Stimulated activated CD4-positive, alpha-beta T cell treated with anti-CD3 and anti-CD28 coated beads, Interleukin-1b, Interleukin-23, amount 100 ng/mL, for 4 hours (primary cell): ENCODE results near the gene PNO1.

ENCODE experiments used
- DNase-seq, 2 donors: peaks; one replicate each; pipeline ENCODE4 v3.0.0-alpha.2; 2020; ENCODE audit warnings: low read depth in 2 of 2

PNO1 gene

DNA sequence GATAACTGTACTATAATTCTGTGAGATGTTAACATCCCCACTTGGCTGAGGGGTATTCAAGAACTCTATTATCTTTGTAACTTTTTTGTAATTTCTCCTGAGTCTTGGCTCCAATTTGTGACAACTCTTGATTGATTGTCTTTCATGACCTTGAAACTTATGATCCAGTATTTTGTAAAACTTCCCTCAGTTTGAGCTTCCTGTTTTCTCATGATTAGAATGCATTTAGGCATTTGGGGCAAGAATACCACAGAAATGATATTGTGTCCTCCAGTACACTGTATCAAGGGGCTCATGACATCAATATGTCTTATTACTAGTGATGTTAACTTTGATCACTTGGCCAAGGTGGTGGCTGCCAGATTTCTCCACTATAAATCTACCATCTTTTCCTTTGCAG lies 37.4 kb downstream of the PNO1 start:
- DNase-seq, result no peak

DNA sequence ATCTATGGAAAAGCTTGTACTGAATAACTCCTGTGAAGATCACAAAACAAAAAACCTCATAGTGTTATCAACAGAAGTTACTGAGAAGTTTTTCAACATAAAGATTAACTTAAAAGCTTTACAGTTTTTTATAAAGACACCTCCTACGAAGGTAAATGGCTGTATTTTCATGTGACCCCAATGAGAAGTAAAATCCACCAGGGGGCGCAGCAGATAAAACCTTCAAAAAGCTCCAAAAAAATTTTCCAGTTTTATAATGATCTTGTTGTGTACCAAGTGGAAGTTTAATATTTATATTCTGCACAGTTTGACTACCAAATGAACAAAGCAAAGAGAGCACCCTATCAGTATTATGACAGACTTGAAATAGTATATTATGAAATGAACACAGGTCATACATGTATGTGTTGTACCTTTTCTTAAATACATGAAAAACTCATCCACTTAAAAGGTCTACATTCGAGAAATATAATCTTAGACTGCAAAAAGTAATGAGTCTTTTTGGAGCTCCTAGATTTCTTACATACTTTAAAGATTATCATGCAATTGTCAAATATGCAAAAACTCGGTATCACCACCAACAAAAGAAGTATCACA lies 38.5 kb downstream of the PNO1 start:
- DNase-seq, result no peak

DNA sequence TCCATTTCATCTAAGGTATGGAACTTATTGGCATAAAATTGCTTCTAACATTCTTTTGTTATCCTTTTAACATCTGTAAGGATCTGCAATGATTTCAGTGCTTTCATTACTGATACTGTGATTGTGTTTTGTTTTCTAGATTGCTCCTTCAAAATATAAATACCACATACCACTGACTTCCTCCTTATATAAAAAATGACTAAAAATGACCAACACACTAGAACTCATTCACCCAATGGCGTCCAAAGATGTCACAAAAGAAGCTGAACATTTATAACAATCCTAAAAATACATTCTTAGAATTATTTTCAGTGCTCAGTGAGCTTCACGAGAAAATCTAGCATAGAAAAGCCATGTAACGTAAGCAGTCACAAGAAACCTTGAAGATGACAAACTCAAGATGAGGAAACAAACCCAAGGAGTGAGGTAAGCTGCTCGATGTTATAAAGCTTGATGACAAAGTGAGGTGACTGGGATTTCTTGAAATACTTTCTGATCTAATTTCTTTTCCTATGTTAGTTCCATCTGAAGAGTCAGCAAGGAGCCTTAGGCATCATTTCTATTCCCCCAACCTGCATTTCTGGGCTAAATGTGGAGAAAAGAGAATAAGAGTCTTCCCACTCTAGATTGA lies 42.6 kb downstream of the PNO1 start:
- no peak for DNase-seq

DNA sequence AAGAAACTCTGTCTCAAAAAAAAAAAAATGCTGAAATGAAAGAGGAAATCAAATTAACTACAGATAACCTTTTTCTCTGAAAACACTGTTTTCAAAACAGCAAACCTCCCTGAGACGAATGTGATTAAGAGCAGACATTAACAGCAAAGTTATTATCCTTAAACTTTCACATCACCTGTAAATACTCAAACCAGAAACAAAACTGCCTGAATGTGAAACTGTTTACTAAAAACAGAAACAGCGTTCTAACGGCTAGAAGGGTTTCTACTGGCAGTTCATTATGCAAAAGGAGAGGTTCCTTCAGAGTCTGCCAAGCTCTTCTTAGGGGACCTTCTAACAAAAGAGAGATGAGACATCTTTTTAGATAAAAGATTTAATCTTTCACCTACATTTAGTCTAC lies 45.9 kb downstream of the PNO1 start:
- DNase-seq, result no peak

GRCh38 chr2:68206793-68207192 lies 49.1 kb downstream of the PNO1 start:
- DNase-seq, result no peak

DNA sequence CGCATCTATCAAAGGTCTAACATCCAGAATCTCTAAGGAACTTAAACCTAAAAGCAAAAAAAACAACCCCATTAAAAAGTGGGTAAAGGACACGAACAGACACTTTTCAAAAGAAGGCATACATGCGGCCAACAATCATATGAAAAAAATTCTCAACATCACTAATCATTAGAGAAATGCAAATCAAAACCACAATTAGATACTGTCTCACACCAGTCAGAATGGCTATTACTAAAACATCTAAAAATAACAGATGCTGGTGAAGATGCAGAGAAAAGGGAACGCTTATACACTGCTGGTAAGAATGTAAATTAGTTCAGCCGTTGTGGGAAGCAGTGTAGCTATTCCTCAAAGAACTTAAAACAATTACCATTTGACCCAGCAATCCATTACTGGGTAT lies 56.7 kb downstream of the PNO1 start:
- DNase-seq, result no peak

- DNase-seq, result no peak
Observed at GRCh38 chr2:68216454-68217310, 59.0 kb downstream of the PNO1 start.

DNA sequence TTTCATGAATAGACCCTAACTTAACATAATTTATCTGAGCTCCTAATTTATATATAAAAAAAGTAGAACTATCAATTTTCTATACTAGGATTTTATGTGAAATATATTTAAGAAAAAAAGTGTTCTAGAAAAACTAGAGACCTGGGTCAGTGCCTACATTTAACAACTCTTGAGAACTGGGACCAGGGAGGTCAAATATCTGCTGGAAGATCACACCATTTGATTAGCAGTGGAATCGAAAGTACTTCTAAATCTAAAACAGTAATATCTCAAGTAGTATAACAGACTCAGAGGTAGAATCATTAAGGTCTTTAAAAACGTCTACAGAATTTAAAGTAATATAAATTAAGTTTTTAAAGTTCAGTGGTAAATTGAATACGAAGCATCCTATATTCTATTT lies 60.0 kb downstream of the PNO1 start:
- DNase-seq, result no peak

DNA sequence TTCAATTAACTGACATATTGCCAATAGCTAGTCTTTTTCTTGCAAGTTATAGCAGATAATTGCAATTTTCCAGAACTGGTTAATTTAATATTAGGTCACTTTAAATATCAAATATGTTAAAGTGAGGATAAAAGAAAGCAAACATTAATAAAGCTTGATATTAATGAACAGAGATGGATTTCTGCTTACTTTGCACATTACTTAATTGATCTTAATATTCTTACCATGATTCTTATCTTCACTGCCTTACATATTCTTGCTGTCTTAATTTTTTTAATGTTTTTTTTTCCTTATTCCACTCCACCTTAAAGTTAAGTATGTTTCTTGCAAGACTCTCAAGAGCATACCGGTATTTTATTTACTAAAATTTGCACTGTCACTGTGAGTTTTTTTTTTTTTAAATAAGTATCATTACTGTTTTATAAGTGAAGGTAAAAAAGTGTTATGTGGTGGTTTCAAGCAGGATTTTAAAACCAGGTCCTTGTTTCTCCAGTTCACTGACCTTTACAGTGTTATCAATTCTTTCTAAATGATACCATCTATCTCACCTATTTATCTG lies 60.7 kb downstream of the PNO1 start:
- DNase-seq, result no peak

DNA sequence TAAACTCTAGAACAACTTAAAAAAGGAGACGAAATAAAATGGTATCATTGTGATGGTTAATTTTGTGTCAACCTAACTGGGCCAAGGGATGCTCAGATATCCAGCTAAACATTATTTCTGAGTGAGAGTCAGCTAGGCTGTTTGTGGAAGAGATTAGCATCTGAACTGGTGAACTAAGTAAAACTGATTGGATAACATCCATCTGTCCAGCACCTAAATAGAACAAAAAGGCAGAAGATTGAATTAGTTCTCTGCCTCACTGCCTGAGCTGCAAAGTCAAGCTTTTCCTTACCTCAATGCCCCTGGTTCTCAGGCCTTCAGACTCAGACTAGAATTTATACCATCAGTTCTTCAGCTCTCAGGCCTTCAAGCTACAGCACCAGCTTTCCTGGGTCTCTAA lies 64.6 kb downstream of the PNO1 start:
- no peak for DNase-seq

GRCh38 chr2:68223419-68223818 lies 65.7 kb downstream of the PNO1 start:
- DNase-seq, result no peak

GRCh38 chr2:68225119-68225632 lies 67.5 kb downstream of the PNO1 start:
- no peak for DNase-seq
